Caco-2 (cell line): Measurements from ENCODE around the gene ZNF540. TPM values are rescaled to one million over a fixed set of nuclear protein-coding genes. Genes with fewer than 3 reads are reported as not detected.
"Not testable (repeated sequence)": the region's sequence is repeated elsewhere in the genome, so short reads cannot be mapped to it uniquely, and the experiment has no call there.

Experiments used
- BruUV-seq: library from RNA; stranded (reverse); fragments of 400-500 nt; replicated peaks from 2 replicates; lab custom pipeline; 2021; lab: Mats Ljungman, UMichigan
- CTCF ChIA-PET: fragments of 300-600 bp; sonication (Branson Sonifier 250); formaldehyde crosslinking; loops from one replicate; lab custom pipeline; 2022; ENCODE audit warnings: antibody characterized with exemption; lab: Charles Lee
- POLR2A ChIA-PET: fragments of 300-600 bp; sonication (Branson Sonifier 250); formaldehyde crosslinking; loops from one replicate; lab custom pipeline; 2022; ENCODE audit warnings: antibody characterized with exemption; lab: Charles Lee
- DNase-seq, 2 experiments: peaks; one replicate each; pipeline versions ENCODE4 v3.0.0 to v3.0.0-alpha.2; 2020 to 2022
- H3K27me3 ChIP-seq: replicated peaks from 2 replicates; pipeline ENCODE4 v1.6.0; 2011; ENCODE audit warnings: low read length; ENCODE audit not compliant: control insufficient read depth, insufficient read depth
- H3K36me3 ChIP-seq: 2 replicates; pipeline ENCODE4 v1.5.1; 2011; ENCODE audit warnings: low read length; ENCODE audit not compliant: control insufficient read depth, insufficient read depth
- H3K4me1 ChIP-seq: fragments of 250-450 bp; sonication (Bioruptor Pico); 2 replicates; pipeline ENCODE4 v1.5.1; 2020; ENCODE audit warnings: mild to moderate bottlenecking
- H3K4me3 ChIP-seq: 2 replicates; pipeline ENCODE4 v1.5.1; 2011; ENCODE audit warnings: low read depth, mild to moderate bottlenecking, control low read depth, low read length
- H3K9me3 ChIP-seq: fragments of 250-450 bp; sonication (Bioruptor Pico); 2 replicates; pipeline ENCODE4 v1.5.1; 2020; ENCODE audit warnings: mild to moderate bottlenecking, moderate library complexity
- H3K27ac Mint-ChIP-seq: one replicate; pipeline ENCODE4 v1.8.0; 2022; ENCODE audit warnings: mixed read lengths; ENCODE audit not compliant: unreplicated experiment
- H3K27me3 Mint-ChIP-seq: one replicate; pipeline ENCODE4 v1.8.0; 2022; ENCODE audit warnings: mixed read lengths; ENCODE audit not compliant: insufficient read depth, unreplicated experiment
- H3K36me3 Mint-ChIP-seq: one replicate; pipeline ENCODE4 v1.8.0; 2022; ENCODE audit warnings: mild to moderate bottlenecking, mixed read lengths; ENCODE audit not compliant: insufficient read depth, unreplicated experiment
- H3K4me1 Mint-ChIP-seq: one replicate; pipeline ENCODE4 v1.8.0; 2022; ENCODE audit warnings: low read depth, mixed read lengths; ENCODE audit not compliant: unreplicated experiment
- H3K4me3 Mint-ChIP-seq: one replicate; pipeline ENCODE4 v1.8.0; 2022; ENCODE audit warnings: mild to moderate bottlenecking, moderate library complexity, mixed read lengths; ENCODE audit not compliant: unreplicated experiment
- H3K9me3 Mint-ChIP-seq: one replicate; pipeline ENCODE4 v1.8.0; 2022; ENCODE audit warnings: mixed read lengths; ENCODE audit not compliant: unreplicated experiment
- CTCF ChIP-seq, 2 experiments: fragments of 200-600 bp in 1 of 2; IDR thresholded peaks; 1 replicate in 1 of 2; 2 replicates in 1 of 2; pipeline versions ENCODE4 v1.5.1 to v1.8.0; 2011 to 2022; ENCODE audit warnings: antibody characterized with exemption in 1 of 2, control low read depth in 1 of 2, inconsistent platforms in 1 of 2, low read depth in 1 of 2, low read length in 1 of 2, mild to moderate bottlenecking in 1 of 2, moderate library complexity in 1 of 2; ENCODE audit not compliant: insufficient read depth in 1 of 2, severe bottlenecking in 1 of 2, unreplicated experiment in 1 of 2
- intact Hi-C: fragments of 100-400 bp; cut with micrococcal nuclease; formaldehyde crosslinking; loops from one replicate; pipeline ENCODE4 v1.10.0; 2022; ENCODE audit not compliant: unreplicated experiment
- total RNA-seq: library from RNA; stranded (reverse); gene quantifications from 2 replicates; pipeline ENCODE4 v1.2.3, GENCODE V29; 2022

Gene ZNF540
- total RNA-seq, 1 experiment from 2014 or later = 0.36 TPM

DNA sequence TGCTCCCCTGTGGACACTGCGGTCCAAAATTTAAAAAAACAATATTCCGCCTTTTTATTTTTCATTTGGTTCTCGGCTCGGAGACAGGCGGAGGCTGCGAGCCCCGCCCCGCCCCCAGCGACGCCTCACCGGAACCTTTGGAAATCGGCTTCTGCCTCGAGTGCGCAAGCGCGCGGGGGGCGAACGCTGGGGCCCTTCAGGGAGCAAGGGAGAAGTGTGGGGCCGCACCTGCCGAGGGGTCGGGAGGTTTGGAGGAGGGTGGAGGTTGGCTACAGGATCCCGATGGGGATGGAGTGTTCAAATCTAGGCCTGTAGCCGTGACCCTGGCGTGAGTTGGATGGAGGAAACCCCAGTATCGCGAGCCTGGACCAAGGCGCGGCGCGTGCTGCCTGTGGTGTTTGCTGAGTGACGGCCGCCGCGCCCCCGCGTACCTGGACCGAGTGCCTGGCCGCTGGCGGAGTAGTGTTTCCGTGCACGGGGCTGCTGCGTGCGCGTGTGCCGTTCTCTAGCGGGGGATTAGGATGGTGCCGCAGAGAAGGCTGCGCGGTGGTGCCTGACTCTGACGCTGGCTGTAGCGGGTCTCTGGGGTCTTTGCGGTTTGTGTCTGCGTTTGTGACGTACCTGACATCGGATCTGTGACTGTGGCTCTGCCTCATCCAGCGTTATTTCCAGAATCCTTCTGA is 61.2 kb downstream of the ZNF540 start:
- H3K27me3 Mint-ChIP-seq = no peaks in the 10 kb centered on the region
- H3K4me1 ChIP-seq = no peaks in the 10 kb centered on the region; the same call in 1 of the 2 replicates
- peaks cover 10% of the 10 kb centered on the region; the same call in 1 of the 2 replicates for H3K9me3 ChIP-seq
- peak; percentile 91 to 93 for DNase-seq
- H3K4me1 Mint-ChIP-seq = peaks cover 20% of the 10 kb centered on the region
- peaks cover 16% of the 10 kb centered on the region for H3K9me3 Mint-ChIP-seq
- ChIA-PET POLR2A (interaction anchor here (0.5 kb wide), 1 partner anchor 71 kb away, joined by 7 read pairs; no protein-coding TSS in a partner anchor), CTCF (no interaction called here)
- H3K27ac Mint-ChIP-seq = peak overlapping the region; percentile 97
- peaks cover 27% of the 10 kb centered on the region for H3K36me3 Mint-ChIP-seq
- H3K4me3 Mint-ChIP-seq = peak overlapping the region; percentile 84
- intact Hi-C loops = loop anchor here (1.0 to 5.0 kb wide), 4 partner anchors 62 to 439 kb away; partner anchors contain the start of genes ZNF383, ZNF540, ZNF571 and ZNF573
- peak overlapping the region; percentile 100 for H3K4me3 ChIP-seq
- no peaks in the 10 kb centered on the region for H3K27me3 ChIP-seq
- H3K36me3 ChIP-seq = no peaks in the 10 kb centered on the region
- BruUV-seq = TSS peak; percentile 43
- TF ChIP-seq CTCF (IDR thresholded peaks at IDR 0.05; ENCODE audit: insufficient read depth in 1 of 2, low read depth in 1 of 2, low read length in 1 of 2, severe bottlenecking in 1 of 2, unreplicated experiment in 1 of 2) = peak in 1 of 2 experiments; percentile 19

GRCh38 chr19:37657157-37657556 is 62.5 kb downstream of the ZNF540 start:
- BruUV-seq, H3K27me3 ChIP-seq, DNase-seq, H3K4me3 ChIP-seq, H3K36me3 ChIP-seq, POLR2A ChIA-PET, CTCF ChIA-PET, H3K27ac Mint-ChIP-seq, H3K27me3 Mint-ChIP-seq, H3K4me1 ChIP-seq: not testable (repeated sequence)
- H3K4me1 Mint-ChIP-seq = peaks cover 20% of the 10 kb centered on the region
- H3K4me3 Mint-ChIP-seq = peak overlapping the region; percentile 84
- intact Hi-C loops = loop anchor here (5.0 kb wide), 1 partner anchor 440 kb away; the partner anchor contains the start of gene ZNF383
- H3K9me3 ChIP-seq = peaks cover 10% of the 10 kb centered on the region; the same call in 1 of the 2 replicates
- peaks cover 18% of the 10 kb centered on the region for H3K36me3 Mint-ChIP-seq
- peaks cover 16% of the 10 kb centered on the region for H3K9me3 Mint-ChIP-seq

Other genes with a start within 250 kb of the ZNF540 start
- gene ZNF527, start 223.8 kb upstream of the ZNF540 start, total RNA-seq = 0.88 and 0.97 TPM in 2 replicates
- not detected in 2 replicates for gene ZNF569, start 127.4 kb upstream of the ZNF540 start, total RNA-seq
- not detected in 2 replicates for gene ZNF570, start 125.5 kb upstream of the ZNF540 start, total RNA-seq
- not detected in 2 replicates for gene ZNF793, start 87.9 kb upstream of the ZNF540 start, total RNA-seq
- gene ZNF571, start 84 bp upstream of the ZNF540 start, total RNA-seq = 1.4 and 3.6 TPM in 2 replicates
- 12.9 and 15.5 TPM in 2 replicates for gene ZFP30, start 60.6 kb downstream of the ZNF540 start, total RNA-seq
- 14.5 and 15.4 TPM in 2 replicates for gene ZNF607, start 124.9 kb downstream of the ZNF540 start, total RNA-seq
- gene ZNF573, start 184.7 kb downstream of the ZNF540 start, total RNA-seq = 6.9 and 9.1 TPM in 2 replicates